Measurements from ENCODE around the gene GSS.

GSS gene

GRCh38 chr20:34895465-34895864 is 60.1 kb downstream of the GSS start:
- H3K36me3 ChIP-seq (ENCODE audit: insufficient read depth, low read length): no peaks in the 10 kb centered on the region
- no peak overlapping the region for H3K9ac ChIP-seq (ENCODE audit: low read length)

DNA sequence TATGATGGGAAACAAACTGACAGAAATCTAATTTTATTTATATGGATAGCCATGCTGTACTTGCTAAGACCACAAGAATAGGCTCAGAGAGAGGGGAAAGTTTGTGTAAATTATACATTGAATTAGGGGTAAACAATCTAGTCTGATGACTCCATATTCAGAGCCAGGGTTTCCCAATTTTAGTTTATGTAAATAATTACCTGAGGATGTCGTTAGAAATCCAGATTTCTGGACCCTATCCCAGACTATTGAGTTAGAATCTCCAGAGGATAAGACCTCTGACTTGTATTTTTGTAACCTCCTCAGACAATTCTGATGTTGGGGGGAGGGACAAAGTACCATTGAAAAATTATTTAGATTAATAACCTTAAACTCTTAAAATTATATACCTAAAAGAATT is 60.9 kb downstream of the GSS start:
- no peaks in the 10 kb centered on the region for H3F3A ChIP-seq (ENCODE audit: insufficient read depth, low read length)
- H3K4me2 ChIP-seq (ENCODE audit: low read length): no peak overlapping the region
- H2AFZ ChIP-seq (ENCODE audit: low read length): no peak overlapping the region
- no peaks in the 10 kb centered on the region for H3K79me2 ChIP-seq (ENCODE audit: insufficient read depth, low read length)
- H3K4me1 ChIP-seq (ENCODE audit: insufficient read depth, low read length, severe bottlenecking): no peaks in the 10 kb centered on the region
- H3K9me2 ChIP-seq (ENCODE audit: low read depth, low read length): no peaks in the 10 kb centered on the region
- no peak overlapping the region for H3K9ac ChIP-seq (ENCODE audit: low read length)
- no peaks in the 10 kb centered on the region for H3K9me3 ChIP-seq (ENCODE audit: low read length)
- H3K27me3 ChIP-seq (ENCODE audit: insufficient read depth, low read length): no peaks in the 10 kb centered on the region
- TF ChIP-seq EZH2 (IDR thresholded peaks at IDR 0.05; ENCODE audit: borderline replicate concordance, low read length) (no peak), CTCF (IDR thresholded peaks at IDR 0.05; ENCODE audit: low read length) (no peak)
- no peaks in the 10 kb centered on the region for H3K36me3 ChIP-seq (ENCODE audit: insufficient read depth, low read length)
- no peak overlapping the region for H3K27ac ChIP-seq (ENCODE audit: low read depth, low read length, poor library complexity, severe bottlenecking)
- no peaks in the 10 kb centered on the region for H4K20me1 ChIP-seq (ENCODE audit: insufficient read depth, low read length)
- no peak overlapping the region for H3K4me3 ChIP-seq (ENCODE audit: low read depth, low read length, poor library complexity, severe bottlenecking)

More at GRCh38 chr20:34895465-34895864, 60.1 kb downstream of the GSS start:
- H3F3A ChIP-seq (ENCODE audit: insufficient read depth, low read length): no peaks in the 10 kb centered on the region
- no peaks in the 10 kb centered on the region for H3K9me3 ChIP-seq (ENCODE audit: low read length)
- no peaks in the 10 kb centered on the region for H3K9me2 ChIP-seq (ENCODE audit: low read depth, low read length)
- no peak overlapping the region for H3K27ac ChIP-seq (ENCODE audit: low read depth, low read length, poor library complexity, severe bottlenecking)
- H3K4me2 ChIP-seq (ENCODE audit: low read length): no peak overlapping the region
- no peaks in the 10 kb centered on the region for H4K20me1 ChIP-seq (ENCODE audit: insufficient read depth, low read length)
- H3K27me3 ChIP-seq (ENCODE audit: insufficient read depth, low read length): no peaks in the 10 kb centered on the region
- no peaks in the 10 kb centered on the region for H3K4me1 ChIP-seq (ENCODE audit: insufficient read depth, low read length, severe bottlenecking)
- no peak overlapping the region for H3K4me3 ChIP-seq (ENCODE audit: low read depth, low read length, poor library complexity, severe bottlenecking)
- no peak overlapping the region for H2AFZ ChIP-seq (ENCODE audit: low read length)
- no peaks in the 10 kb centered on the region for H3K79me2 ChIP-seq (ENCODE audit: insufficient read depth, low read length)
- TF ChIP-seq EZH2 (IDR thresholded peaks at IDR 0.05; ENCODE audit: borderline replicate concordance, low read length) (no peak), CTCF (IDR thresholded peaks at IDR 0.05; ENCODE audit: low read length) (no peak)

DNA sequence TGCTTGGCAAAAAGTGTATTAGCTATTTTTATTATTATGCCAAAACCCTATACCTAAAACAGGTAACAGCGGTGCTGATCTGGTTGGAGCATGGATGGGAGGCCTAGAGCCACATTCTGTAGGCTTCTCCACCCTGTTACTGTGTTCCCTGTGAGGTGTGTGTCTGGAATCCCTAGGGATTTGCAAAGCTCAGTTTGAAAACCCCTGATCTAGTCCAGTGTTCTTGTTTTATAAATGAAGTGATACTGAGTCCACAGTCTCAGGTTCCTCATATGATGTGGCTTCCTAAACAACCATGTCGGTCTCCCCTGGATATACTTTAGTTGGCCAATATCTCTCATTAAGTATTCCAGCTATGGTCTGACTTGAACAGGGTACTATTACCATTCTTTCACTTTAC is 62.9 kb downstream of the GSS start:
- Histone ChIP-seq H3K27ac (ENCODE audit: low read depth, low read length, poor library complexity, severe bottlenecking) (no peak overlapping the region), H3K4me2 (ENCODE audit: low read length) (no peak overlapping the region)
- TF ChIP-seq CTCF (IDR thresholded peaks at IDR 0.05; ENCODE audit: low read length) (no peak), EZH2 (IDR thresholded peaks at IDR 0.05; ENCODE audit: borderline replicate concordance, low read length) (no peak)

More for the DNA sequence above, 62.9 kb downstream of the GSS start:
- H3K9ac ChIP-seq (ENCODE audit: low read length): no peak overlapping the region
- H3K36me3 ChIP-seq (ENCODE audit: insufficient read depth, low read length): no peaks in the 10 kb centered on the region
- no peaks in the 10 kb centered on the region for H3K4me1 ChIP-seq (ENCODE audit: insufficient read depth, low read length, severe bottlenecking)
- no peaks in the 10 kb centered on the region for H3K27me3 ChIP-seq (ENCODE audit: insufficient read depth, low read length)
- no peaks in the 10 kb centered on the region for H3K79me2 ChIP-seq (ENCODE audit: insufficient read depth, low read length)
- no peak overlapping the region for H2AFZ ChIP-seq (ENCODE audit: low read length)
- no peaks in the 10 kb centered on the region for H3K9me3 ChIP-seq (ENCODE audit: low read length)
- H3K9me2 ChIP-seq (ENCODE audit: low read depth, low read length): no peaks in the 10 kb centered on the region
- H3F3A ChIP-seq (ENCODE audit: insufficient read depth, low read length): no peaks in the 10 kb centered on the region
- H3K4me3 ChIP-seq (ENCODE audit: low read depth, low read length, poor library complexity, severe bottlenecking): no peak overlapping the region
- no peaks in the 10 kb centered on the region for H4K20me1 ChIP-seq (ENCODE audit: insufficient read depth, low read length)

Measured in OCI-LY1 (cell line).